GM19438 (cell line): ENCODE measurements around the gene ADAM19.

Experiments used
- ATAC-seq: cut with Tn5 transposase; IDR thresholded peaks from one replicate; pipeline ENCODE4 v1.9.1; 2021; ENCODE audit warnings: low read depth; ENCODE audit not compliant: unreplicated experiment

Gene ADAM19

DNA sequence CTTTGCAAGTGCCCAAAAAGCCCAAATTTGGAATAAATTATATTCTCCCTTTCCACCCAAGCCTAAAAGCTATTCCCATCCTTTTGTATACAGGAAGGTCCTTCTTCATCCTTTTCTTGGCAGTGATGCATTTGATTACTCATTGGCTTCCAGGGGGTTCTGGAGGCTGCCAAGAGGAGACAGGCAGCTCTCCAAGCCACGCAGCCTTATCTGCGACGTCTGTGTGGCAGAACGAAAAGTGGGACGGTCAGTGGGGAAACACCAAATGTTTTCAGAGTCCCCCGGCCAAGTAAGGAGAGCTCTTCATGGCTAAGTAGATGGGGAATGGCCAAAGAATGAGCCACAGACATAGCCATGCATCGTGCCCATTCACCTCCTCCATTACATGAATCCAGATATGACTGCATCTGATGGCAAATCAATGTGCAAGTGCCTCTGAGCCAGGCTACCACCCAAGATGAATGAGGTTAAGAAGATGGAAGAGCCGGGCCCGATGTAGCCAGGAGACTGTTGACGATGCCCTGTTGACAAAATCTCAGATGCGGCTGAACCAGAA is 12.1 kb downstream of the ADAM19 start:
- ATAC-seq: no peak

DNA sequence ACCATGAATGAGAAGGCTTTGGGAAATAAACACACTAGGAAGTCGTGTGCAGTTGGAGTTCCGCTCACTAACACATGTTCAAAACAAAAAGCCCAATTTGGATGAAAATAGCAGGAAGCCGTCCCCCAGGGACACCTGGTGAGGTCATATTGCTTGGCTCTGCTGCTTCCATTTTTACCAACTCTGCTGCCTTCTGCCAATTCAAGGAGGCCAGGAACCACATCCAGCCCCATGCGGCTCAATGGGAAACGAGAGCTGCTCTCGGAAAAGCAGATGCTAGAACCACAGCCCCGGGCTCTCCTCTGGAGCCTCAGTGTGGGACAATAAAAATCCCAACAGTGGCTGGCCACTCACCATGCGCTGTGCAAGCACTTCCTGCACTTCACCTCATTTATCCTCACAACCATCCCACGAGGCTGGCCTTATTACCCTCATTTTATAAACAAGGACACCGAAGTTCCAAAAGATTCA is 13.4 kb downstream of the ADAM19 start:
- no peak for ATAC-seq

DNA sequence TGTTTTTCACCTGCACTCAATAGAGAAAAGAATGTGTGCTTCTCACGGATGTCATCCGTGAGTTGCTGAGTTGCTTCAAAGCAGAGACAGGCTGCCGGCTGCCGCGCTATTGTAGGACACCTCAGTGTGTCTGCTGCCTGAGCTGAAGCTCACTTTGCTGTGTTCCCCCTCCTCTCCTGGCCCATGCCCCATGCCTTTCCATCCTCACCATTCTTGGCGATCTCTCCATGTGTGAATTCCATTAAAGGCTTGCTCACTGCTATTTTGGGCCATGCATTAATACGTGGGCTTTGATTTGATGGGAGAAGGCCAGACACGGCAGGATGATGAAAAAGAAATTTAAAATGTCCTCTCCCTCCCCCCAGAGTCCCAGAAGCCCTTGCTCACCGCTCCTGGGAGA is 14.5 kb downstream of the ADAM19 start:
- no peak for ATAC-seq

DNA sequence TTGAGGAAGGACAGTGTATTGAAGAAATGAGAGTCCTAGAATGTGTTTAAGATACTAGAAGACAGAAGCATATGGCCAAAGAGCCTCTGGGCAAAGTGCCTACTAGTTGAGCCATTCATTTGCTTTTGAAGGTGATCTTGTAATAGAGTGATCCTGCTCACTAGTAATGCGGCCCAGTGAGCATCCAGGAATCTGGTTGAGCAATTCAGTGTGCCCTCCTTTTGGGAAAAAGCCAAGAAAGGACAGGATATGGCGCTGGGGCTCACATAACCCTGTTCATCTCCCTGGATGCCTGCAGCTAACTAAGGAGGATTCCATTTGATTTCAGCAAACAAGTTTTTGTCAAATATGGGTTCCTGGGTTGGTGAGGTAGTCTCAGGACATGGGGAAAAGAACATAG is 16.3 kb downstream of the ADAM19 start:
- ATAC-seq: no peak

DNA sequence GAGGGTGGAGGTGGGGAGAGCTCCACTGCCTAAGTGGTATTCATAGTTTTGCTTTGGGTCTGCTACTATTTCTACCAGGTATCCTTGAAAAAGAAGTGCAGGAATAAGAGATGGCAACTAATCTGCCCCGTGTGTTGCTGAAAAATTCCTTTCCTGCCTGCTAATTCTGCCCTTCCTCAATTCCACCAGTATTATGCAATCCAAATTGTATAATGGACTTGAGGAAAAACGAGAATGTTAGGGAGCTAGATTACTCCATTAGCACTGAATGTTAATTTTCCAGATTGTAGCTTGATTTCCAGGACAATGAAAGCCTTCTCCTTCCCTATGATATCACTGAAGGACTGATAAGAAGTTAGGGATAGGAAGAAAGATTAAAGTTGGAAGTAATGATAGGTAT is 16.9 kb downstream of the ADAM19 start:
- no peak for ATAC-seq

DNA sequence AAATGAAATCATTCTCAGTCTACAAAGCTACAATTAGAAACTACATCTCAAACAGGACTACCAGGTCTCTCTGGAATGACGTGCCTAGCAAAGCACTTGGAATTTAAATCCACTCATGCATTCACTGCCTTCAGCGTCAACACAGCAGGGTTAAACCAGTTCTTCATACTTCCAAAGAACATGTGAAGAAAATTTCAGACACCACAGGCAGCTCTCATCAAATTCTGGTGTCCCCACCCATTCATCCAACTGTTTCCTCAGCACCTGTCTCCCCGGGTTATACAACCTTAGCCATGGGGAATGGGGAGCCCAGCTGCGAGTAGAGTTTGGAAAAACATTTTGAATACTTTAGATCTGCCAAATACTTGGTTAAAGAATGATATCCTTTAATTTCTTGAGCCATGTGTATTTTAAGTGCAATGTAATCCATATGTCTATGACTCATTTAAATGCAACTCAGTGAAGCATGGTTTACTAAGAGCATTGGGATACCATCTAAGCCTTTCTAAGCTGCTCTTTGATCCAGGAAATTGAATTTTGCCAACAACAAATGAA is 17.5 kb downstream of the ADAM19 start:
- ATAC-seq: no peak

DNA sequence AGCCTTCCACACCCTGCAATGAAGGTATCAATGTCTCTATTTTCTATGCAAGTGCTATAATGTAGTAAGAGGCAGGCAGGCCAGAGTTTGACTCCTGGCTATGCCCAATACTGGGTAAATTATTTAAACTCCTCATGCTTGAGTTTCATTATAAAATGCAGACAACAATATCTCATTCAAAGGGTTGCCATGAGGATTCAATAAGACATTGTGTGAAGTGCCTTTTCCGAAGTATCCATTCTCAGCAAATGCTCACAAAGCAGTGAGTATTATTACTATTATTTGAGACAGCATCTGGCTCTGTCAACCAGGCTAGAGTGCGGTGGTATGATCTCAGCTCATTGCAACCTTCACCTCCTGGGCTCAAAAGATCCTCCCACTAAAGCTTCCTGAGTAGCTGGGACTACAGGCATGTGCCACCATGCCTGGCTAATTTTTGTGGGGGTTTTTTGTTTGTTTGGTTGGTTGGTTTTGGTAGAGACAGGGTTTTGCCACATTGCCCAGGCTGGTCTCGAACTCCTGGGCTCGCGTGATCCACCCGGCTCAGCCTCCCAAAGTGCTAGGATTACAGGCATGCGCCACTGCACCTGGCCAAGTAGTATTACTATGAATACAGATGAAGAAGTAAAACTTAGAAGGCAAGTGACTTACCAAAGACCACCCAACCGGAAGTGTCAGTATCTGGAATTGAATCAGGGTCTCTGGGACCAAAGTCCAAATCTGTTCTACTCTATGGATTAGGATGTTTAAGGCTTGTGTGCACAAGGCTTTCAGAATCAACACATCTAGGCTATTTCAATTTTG is 18.8 kb downstream of the ADAM19 start:
- no peak for ATAC-seq

DNA sequence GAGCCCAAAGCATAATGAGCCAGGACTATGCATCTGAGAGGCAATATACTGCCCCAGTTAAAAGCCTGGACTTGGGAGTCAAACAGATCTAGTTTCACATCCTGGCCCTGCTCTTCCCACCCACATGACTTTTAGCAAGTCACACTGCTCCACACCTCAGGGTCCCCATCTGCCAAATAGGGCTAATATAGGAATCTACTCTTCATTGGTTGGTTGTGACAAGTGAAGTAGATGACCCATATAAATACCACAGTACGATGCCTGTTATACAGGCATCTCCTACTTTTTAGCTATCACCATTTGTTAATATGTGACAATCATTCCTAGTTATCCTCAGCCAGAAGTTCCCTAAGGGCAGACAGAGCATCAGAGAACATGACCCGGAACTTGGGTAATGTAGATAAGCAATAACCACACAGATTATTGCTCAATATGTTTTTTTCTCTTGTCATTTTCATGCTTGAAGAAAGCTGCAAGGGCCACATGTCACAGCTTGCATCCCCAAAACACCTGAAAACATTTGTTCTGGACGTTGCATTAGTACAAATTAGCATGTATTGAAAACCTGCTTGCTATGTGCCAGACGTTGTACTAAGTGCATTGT is 20.4 kb downstream of the ADAM19 start:
- no peak for ATAC-seq

DNA sequence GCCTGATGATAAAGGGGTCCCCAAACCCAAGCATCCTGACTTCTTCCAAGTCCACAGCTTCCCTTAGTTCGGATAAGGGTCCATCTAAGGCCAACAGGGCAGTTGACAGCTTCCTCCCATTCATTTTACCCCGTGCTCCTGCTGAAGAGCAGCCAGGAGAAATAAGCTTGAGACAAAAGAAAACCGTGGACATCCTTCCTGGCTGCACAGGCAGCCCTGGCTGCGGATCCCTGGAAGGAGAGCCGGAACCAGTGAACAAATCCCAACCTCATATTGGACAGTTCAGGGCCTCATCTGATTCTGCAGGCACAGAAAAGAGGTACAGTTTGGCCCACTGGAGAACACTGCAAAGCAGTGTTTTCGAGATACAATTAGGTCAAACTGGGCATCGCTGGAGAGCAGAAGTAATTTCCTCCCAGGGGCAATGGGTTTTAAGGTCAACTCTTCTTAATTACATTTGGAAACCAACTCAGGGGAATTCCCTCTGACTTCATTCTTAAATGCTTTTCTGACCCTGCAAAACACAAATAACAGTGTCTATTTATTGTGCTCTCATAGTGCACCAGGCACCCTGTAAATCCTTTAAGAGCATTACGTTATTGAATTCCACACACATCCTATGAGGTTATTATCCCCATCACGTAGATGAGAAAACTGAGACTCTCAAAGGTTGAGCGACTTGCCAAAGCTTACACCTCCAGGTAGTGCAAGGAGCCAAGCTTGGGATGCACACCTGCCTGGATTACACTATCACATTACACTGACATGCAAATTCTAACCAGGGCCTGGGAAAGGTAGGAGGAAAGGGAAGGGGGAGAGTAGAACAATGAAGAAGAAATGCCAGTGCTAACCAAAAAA is 21.2 kb downstream of the ADAM19 start:
- ATAC-seq: no peak

DNA sequence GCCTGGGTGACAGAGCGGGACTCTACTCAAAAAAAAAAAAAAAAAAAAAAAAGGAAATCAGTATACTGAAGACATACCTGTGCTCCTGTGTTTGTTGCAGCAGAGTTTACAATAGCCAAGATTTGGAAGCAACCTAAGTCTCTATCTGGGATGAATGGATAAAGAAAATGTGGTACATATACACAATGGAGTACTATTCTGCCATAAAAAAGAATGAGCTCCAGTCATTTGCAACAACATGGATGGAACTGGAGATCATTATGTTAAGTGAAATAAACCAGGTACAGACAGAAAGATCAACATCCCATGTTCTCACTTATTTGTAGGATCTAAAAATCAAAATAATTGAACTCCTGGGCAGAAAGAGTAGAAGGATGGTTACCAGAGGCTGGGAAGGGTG is 22.9 kb downstream of the ADAM19 start:
- ATAC-seq: no peak

DNA sequence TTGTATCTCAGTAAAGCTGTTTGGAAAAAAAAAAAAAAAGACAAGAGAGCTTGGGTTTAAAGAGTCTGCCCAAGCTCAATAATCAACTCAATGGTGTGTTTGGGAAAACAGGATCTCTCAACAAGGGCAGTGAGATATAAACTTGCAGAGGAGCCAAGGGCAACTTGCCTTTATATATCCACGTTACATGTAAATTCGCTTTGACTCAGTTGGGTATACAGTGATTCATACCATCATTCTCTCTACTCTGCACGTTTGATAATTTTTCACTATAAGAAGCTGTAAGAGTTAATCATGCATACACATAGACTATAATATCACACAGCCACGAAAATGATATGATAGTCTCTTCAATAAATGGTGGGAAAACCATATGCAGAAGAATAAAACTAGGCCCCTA is 24.9 kb downstream of the ADAM19 start:
- ATAC-seq: no peak

DNA sequence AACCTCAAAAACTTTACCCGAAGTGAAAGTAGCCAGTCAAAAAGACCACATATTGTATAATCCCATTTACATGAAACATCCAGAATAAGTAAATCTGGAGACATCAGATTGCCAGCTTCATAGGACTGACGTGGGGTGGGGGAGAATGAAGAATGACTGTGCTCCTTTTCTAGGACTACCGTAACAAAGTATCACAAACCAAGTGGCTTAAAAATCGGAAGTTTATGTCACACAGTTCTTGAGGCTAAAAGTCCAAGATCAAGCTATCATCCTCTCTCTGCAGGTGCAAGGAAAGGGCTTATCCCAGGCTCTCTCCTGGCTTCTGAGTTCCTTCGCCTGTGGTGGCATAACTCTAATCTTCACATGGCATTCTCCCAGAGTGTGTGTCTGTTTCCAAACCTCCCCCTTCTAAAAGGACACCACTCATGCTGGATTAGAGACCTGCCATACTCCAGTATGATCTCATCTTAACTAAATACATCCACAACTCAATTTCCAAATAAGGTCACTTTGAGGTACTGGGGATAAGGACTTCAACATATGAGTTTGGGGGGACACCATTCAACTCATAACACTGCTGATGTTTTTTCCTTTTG is 25.5 kb downstream of the ADAM19 start:
- ATAC-seq: no peak

DNA sequence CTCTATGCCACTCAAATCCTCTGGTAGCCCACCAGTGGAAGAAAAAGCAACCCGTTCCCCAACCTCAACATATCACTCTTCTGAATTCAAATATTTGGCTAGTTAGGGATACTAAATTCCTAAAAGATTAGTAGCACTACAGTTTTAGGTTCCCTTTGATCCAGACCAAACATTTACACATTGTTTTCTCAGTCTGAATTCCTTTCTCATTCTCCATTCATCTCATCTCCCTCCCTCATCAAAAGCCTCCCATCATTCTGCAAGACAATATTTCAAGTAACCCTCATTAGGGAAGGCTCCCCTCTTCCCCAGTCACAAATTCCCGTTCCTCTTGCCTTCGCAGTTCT is 26.3 kb downstream of the ADAM19 start:
- ATAC-seq: no peak

DNA sequence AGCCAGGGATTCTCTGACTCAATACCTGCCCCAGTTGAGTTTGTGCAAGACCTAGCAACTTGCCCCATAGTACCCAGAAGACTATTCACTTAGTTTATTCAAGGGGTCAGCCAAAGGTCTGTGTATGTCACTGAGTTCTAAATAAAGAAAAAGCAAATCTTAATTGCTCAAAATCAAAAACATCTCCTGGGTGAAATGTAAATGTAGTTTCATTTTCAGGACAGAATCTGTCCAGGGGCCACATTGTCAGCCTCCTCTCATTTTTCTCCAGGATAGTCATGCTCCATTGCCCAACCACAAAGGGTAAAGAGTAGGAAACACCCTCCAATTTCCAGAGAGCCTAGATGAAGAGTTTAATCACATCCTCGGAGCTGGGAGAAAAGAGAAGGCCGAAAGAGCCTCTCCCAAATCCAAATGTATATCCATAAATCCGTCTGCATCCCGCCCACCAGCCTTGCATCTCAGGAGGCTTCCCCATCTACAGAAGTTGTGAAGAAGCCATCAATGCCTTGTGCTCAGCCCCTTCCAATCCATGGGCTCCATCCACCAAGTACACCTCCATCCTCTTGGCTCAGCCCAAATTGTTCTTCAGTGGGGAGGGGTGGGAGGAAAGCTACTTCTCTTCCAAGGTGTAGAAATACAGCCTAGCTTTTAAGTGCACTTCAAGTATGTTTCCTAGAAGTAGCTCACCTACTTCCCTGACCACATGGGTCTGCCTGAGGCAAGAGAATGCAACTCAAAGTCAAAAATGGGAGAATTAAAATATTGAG is 26.9 kb downstream of the ADAM19 start:
- no peak for ATAC-seq

DNA sequence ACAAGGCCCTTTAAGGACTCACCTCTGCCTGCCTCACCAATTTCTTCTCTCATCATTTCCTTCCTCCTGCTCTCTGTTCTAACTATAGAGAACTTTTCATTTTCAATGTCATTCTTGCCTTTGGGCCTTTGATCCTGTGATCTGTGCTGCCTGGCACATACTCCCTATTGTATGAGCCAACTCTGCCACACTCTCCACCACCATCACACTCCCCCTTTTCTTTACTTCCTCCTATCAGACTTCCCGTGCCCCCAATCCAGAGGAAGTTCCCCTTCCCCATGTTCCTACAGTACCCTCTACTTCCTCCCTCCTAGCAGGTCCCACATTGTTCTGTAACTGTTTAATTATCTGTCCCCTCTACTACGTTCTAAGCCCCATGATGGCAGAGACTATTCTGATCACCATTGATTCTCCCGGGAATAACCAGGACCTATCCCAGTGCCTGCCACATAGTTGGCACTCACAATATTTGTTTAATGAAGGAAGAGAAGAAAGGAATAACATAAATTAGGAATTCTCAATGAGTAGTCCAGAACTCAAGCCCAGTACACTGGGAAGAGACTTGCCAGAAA is 27.5 kb downstream of the ADAM19 start:
- no peak for ATAC-seq

DNA sequence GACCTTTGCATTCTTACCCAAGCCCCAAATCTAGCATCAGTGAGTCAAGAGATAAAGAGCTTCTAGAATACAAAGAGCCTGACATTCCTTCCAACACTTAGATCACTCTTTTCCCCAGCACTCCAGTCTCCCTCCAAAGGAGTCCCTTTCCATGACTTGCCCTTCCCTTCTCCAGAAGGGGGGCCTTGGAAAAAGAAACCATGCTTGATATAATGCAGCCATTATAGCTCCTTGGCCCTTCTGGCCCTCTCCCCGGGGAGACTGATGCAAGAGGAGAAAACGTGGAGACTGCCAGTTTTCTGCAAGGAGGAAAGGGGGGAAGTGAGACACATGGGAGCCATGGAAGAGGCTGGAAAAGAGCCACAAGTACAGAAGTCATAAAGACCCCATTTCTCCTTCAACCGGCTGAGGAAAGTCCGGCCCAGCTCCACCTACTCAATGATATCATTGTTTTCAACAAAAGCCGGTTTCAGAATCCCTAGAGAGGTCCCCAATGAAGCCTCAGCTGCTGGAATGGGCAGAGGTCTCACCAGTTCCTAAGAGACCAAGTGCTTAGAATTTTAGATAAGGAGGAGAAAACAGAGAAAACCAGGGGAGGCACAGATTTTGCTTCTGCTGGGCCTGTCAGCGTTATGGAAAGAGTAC is 29.0 kb downstream of the ADAM19 start:
- ATAC-seq: no peak

DNA sequence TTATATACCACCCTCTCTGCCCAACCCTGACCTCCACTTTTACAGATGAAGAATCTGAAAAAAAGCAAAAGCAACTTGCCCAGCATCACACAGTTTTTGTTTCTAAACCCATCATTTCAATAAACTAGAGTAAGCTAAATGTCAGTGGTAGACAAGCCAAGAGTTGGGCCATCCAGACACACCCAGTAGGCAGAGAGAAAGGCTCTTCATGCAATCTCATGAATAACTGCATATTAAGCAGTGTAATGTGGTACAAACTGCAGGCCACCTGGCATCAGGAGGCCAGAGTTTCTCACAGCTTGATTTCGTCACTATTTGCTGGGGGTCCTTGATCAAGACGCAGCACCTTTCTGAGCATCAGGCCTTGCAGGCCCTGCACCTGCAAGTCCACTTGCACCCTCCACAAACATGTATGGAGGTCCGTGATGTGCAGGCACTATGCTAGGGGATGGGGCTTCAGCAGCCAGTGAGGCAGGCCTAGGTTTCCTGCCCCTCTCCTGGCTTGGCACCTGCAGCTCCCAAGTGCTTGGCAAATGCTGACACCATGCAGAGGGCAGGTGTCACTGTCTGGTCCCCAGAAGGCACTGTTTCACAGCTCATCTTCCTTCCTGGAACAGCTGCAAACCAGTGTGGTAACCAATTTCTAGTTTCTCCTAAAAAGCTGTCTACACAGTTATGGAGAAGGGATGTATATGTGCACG is 29.8 kb downstream of the ADAM19 start:
- ATAC-seq: no peak

DNA sequence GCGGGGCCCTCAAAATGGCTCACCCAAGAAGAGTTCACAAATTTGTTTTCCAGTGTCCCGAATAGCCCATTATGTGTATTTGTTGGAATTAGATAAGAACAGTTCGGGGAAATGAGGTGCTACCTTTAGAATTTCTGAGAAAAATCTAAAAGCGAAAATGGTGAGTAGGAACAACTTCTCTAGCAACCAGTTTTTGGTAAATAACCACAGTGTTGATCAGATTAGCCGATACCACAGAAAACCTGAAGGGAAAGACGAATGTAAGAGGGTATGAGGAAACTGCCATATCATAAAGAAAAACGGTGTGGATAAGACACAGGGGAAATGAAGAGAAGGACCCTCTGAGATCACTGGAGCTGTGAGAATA is 31.0 kb downstream of the ADAM19 start:
- ATAC-seq: no peak
